Measurements from ENCODE around the gene CHRNE.
A peak's percentile ranks its signal among the peaks of the same experiment; 100 is the strongest.

Gene CHRNE

GRCh38 chr17:4881761-4882555, 20.9 kb downstream of the CHRNE start:
- H3K36me3 ChIP-seq (ENCODE audit: insufficient read depth, low read length): peaks cover 35% of the 10 kb centered on the region; the same call in 1 of the 2 replicates
- H3F3A ChIP-seq (ENCODE audit: insufficient read depth, low read length): 0 out of 2 replicates have a peak, but pooled peaks cover 2% of the 10 kb centered on the region
- no peaks in the 10 kb centered on the region for H3K4me1 ChIP-seq (ENCODE audit: insufficient read depth, low read length, severe bottlenecking)
- no peak overlapping the region for H3K4me3 ChIP-seq (ENCODE audit: low read depth, low read length, poor library complexity, severe bottlenecking)
- no peaks in the 10 kb centered on the region for H4K20me1 ChIP-seq (ENCODE audit: insufficient read depth, low read length)
- no peak overlapping the region for H3K27ac ChIP-seq (ENCODE audit: low read depth, low read length, poor library complexity, severe bottlenecking)
- H3K79me2 ChIP-seq (ENCODE audit: insufficient read depth, low read length): no peaks in the 10 kb centered on the region
- no peak overlapping the region for H3K4me2 ChIP-seq (ENCODE audit: low read length)
- no peak overlapping the region for H2AFZ ChIP-seq (ENCODE audit: low read length)
- H3K9me2 ChIP-seq (ENCODE audit: low read depth, low read length): no peaks in the 10 kb centered on the region
- no peaks in the 10 kb centered on the region for H3K9me3 ChIP-seq (ENCODE audit: low read length)
- H3K27me3 ChIP-seq (ENCODE audit: insufficient read depth, low read length): no peaks in the 10 kb centered on the region
- H3K9ac ChIP-seq (ENCODE audit: low read length): no peak overlapping the region
- TF ChIP-seq CTCF (IDR thresholded peaks at IDR 0.05; ENCODE audit: low read length): peak; percentile 95
- TF ChIP-seq EZH2 (IDR thresholded peaks at IDR 0.05; ENCODE audit: borderline replicate concordance, low read length): no peak

GRCh38 chr17:4880857-4881256, 22.0 kb downstream of the CHRNE start:
- H4K20me1 ChIP-seq (ENCODE audit: insufficient read depth, low read length): no peaks in the 10 kb centered on the region
- H3K4me3 ChIP-seq (ENCODE audit: low read depth, low read length, poor library complexity, severe bottlenecking): no peak overlapping the region
- no peaks in the 10 kb centered on the region for H3K9me2 ChIP-seq (ENCODE audit: low read depth, low read length)
- no peak overlapping the region for H2AFZ ChIP-seq (ENCODE audit: low read length)
- H3K79me2 ChIP-seq (ENCODE audit: insufficient read depth, low read length): no peaks in the 10 kb centered on the region
- H3K9ac ChIP-seq (ENCODE audit: low read length): no peak overlapping the region
- H3K4me1 ChIP-seq (ENCODE audit: insufficient read depth, low read length, severe bottlenecking): no peaks in the 10 kb centered on the region
- H3F3A ChIP-seq (ENCODE audit: insufficient read depth, low read length): 0 out of 2 replicates have a peak, but pooled peaks cover 2% of the 10 kb centered on the region
- H3K4me2 ChIP-seq (ENCODE audit: low read length): no peak overlapping the region
- H3K9me3 ChIP-seq (ENCODE audit: low read length): no peaks in the 10 kb centered on the region
- no peak for TF ChIP-seq CTCF (IDR thresholded peaks at IDR 0.05; ENCODE audit: low read length)
- no peak for TF ChIP-seq EZH2 (IDR thresholded peaks at IDR 0.05; ENCODE audit: borderline replicate concordance, low read length)
- no peak overlapping the region for H3K27ac ChIP-seq (ENCODE audit: low read depth, low read length, poor library complexity, severe bottlenecking)
- no peaks in the 10 kb centered on the region for H3K27me3 ChIP-seq (ENCODE audit: insufficient read depth, low read length)
- peaks cover 24% of the 10 kb centered on the region; the same call in 1 of the 2 replicates for H3K36me3 ChIP-seq (ENCODE audit: insufficient read depth, low read length)

- Histone ChIP-seq H3K9me2 (ENCODE audit: low read depth, low read length) (no peaks in the 10 kb centered on the region), H4K20me1 (ENCODE audit: insufficient read depth, low read length) (no peaks in the 10 kb centered on the region), H3K9me3 (ENCODE audit: low read length) (no peaks in the 10 kb centered on the region), H2AFZ (ENCODE audit: low read length) (no peak overlapping the region), H3K36me3 (ENCODE audit: insufficient read depth, low read length) (peaks cover 12% of the 10 kb centered on the region; the same call in 1 of the 2 replicates), H3K79me2 (ENCODE audit: insufficient read depth, low read length) (no peaks in the 10 kb centered on the region), H3K27me3 (ENCODE audit: insufficient read depth, low read length) (no peaks in the 10 kb centered on the region), H3K4me2 (ENCODE audit: low read length) (no peak overlapping the region), H3K9ac (ENCODE audit: low read length) (no peak overlapping the region), H3K4me1 (ENCODE audit: insufficient read depth, low read length, severe bottlenecking) (no peaks in the 10 kb centered on the region), H3K27ac (ENCODE audit: low read depth, low read length, poor library complexity, severe bottlenecking) (no peak overlapping the region), H3F3A (ENCODE audit: insufficient read depth, low read length) (0 out of 2 replicates have a peak, but pooled peaks cover 2% of the 10 kb centered on the region), H3K4me3 (ENCODE audit: low read depth, low read length, poor library complexity, severe bottlenecking) (no peak overlapping the region)
- no peak for TF ChIP-seq EZH2 (IDR thresholded peaks at IDR 0.05; ENCODE audit: borderline replicate concordance, low read length)
- TF ChIP-seq CTCF (IDR thresholded peaks at IDR 0.05; ENCODE audit: low read length): no peak
Measured at GRCh38 chr17:4879601-4880000, 23.3 kb downstream of the CHRNE start.
